IMR-90 (cell line): Measurements from ENCODE around the gene ZNF579.

Experiments
- CTCF ChIP-seq: conservative IDR thresholded peaks from 2 replicates; pipeline ENCODE4 v1.5.1; 2012; ENCODE audit warnings: mild to moderate bottlenecking, low read depth, low read length, improper control_type of control experiment
- FOS ChIP-seq: fragments of 150-350 bp; IDR thresholded peaks from 2 replicates; pipeline ENCODE4 v1.6.1; 2016; ENCODE audit warnings: low read depth, low read length
- MAFK ChIP-seq: IDR thresholded peaks from 2 replicates; pipeline ENCODE4 v1.6.1; 2012; ENCODE audit warnings: low read depth, low read length, improper control_type of control experiment
- MXI1 ChIP-seq: IDR thresholded peaks from 2 replicates; pipeline ENCODE4 v1.6.1; 2012; ENCODE audit warnings: low read depth, mild to moderate bottlenecking, low read length, moderate library complexity, borderline replicate concordance
- POLR2A ChIP-seq: IDR thresholded peaks from 2 replicates; pipeline ENCODE4 v1.6.1; 2012; ENCODE audit warnings: mild to moderate bottlenecking, low read depth, low read length
- SMC3 ChIP-seq: fragments of 150-350 bp; IDR thresholded peaks from 2 replicates; pipeline ENCODE4 v1.6.1; 2016; ENCODE audit warnings: low read depth, mild to moderate bottlenecking, antibody characterized with exemption, low read length, moderate library complexity

GRCh38 chr19:55626350-55626749 lies 45.7 kb upstream of the ZNF579 start:
- TF ChIP-seq POLR2A (no peak), CTCF (no peak), MXI1 (no peak), MAFK (no peak), FOS (no peak), SMC3 (no peak)
